HEK293T (cell line): ENCODE data around the gene HMX2.

Source experiments
- BHLHE40 ChIP-seq: fragments of 450-650 bp; IDR thresholded peaks from 2 replicates; pipeline ENCODE4 v1.6.1; 2016; ENCODE audit warnings: mild to moderate bottlenecking, moderate library complexity, borderline replicate concordance
- CTBP1 ChIP-seq: fragments of 450-650 bp; IDR thresholded peaks from 2 replicates; pipeline ENCODE4 v1.6.1; 2016; ENCODE audit warnings: borderline replicate concordance
- ELF4 ChIP-seq: fragments of 450-650 bp; IDR thresholded peaks from 2 replicates; pipeline ENCODE4 v1.6.1; 2017; ENCODE audit warnings: antibody characterized with exemption
- FOXK2 ChIP-seq: fragments of 450-650 bp; IDR thresholded peaks from 2 replicates; pipeline ENCODE4 v1.6.1; 2016; ENCODE audit warnings: mild to moderate bottlenecking
- FOXM1 ChIP-seq: fragments of 450-650 bp; IDR thresholded peaks from 2 replicates; pipeline ENCODE4 v1.6.1; 2017; ENCODE audit warnings: mild to moderate bottlenecking, borderline replicate concordance
- SP1 ChIP-seq: fragments of 450-650 bp; IDR thresholded peaks from 2 replicates; pipeline ENCODE4 v1.6.1; 2017
- TARDBP ChIP-seq: fragments of 450-650 bp; IDR thresholded peaks from 2 replicates; pipeline ENCODE4 v1.6.1; 2016

GRCh38 chr10:123140983-123141390 lies 6.9 kb upstream of the HMX2 start:
- no peak for TF ChIP-seq FOXM1
- no peak for TF ChIP-seq CTBP1
- TF ChIP-seq FOXK2: no peak
- no peak for TF ChIP-seq ELF4
- TF ChIP-seq SP1: no peak
- no peak for TF ChIP-seq BHLHE40
- TF ChIP-seq TARDBP: no peak
